B cell (primary cell): ENCODE data around the gene PIP4K2C.

Experiments used
- EZH2 ChIP-seq: IDR thresholded peaks from 2 replicates; pipeline ENCODE4 v1.6.1; 2012; ENCODE audit warnings: borderline replicate concordance, low read depth, mild to moderate bottlenecking, moderate library complexity, low read length; ENCODE audit not compliant: insufficient read depth, poor library complexity, severe bottlenecking
- TF ChIP-seq, protein P1 (sequence below): fragments of 200-600 bp; IDR thresholded peaks from one replicate; pipeline ENCODE4 v1.8.0; 2022; ENCODE audit warnings: antibody characterized with exemption, mild to moderate bottlenecking

DNA sequence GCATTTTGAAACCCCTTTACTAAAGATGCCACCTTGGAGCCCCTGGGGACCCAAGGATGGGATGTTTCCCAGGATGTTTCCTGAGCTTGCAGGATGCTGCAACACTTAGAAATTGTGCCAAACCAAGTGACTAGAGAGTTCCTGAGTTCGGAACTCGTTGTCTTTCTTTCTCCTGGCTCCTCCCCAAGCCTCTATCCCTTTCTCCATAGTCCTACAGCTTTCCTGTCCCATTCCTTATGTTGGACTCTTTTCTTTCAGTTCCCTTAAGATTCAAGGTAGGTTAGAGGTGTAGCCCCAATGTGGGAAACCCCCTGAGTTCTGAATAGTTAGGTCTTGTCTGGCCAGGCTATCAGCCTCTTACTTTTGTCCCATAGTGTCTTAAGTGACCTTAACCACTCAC, 42.5 kb upstream of the PIP4K2C start:
- TF ChIP-seq, protein P1, sequence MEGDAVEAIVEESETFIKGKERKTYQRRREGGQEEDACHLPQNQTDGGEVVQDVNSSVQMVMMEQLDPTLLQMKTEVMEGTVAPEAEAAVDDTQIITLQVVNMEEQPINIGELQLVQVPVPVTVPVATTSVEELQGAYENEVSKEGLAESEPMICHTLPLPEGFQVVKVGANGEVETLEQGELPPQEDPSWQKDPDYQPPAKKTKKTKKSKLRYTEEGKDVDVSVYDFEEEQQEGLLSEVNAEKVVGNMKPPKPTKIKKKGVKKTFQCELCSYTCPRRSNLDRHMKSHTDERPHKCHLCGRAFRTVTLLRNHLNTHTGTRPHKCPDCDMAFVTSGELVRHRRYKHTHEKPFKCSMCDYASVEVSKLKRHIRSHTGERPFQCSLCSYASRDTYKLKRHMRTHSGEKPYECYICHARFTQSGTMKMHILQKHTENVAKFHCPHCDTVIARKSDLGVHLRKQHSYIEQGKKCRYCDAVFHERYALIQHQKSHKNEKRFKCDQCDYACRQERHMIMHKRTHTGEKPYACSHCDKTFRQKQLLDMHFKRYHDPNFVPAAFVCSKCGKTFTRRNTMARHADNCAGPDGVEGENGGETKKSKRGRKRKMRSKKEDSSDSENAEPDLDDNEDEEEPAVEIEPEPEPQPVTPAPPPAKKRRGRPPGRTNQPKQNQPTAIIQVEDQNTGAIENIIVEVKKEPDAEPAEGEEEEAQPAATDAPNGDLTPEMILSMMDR = no peak
- no peak for TF ChIP-seq EZH2
